HCT116 (cell line): Measurements from ENCODE around the gene GRID2. TPM values are rescaled to one million over a fixed set of nuclear protein-coding genes. Genes with fewer than 3 reads are reported as not detected.

Experiments
- ATAC-seq: fragments of 200-7000 bp; cut with Tn5 transposase; 2 replicates; pipeline ENCODE4 v1.9.1; 2020; ENCODE audit warnings: mild to moderate bottlenecking, moderate library complexity
- BruUV-seq: library from RNA; stranded (reverse); fragments of 400-500 nt; replicated peaks from 2 replicates; lab custom pipeline; 2021; lab: Mats Ljungman, UMichigan
- CTCF ChIA-PET: fragments of 300-600 bp; sonication (Branson Sonifier 250); formaldehyde crosslinking; loops from one replicate; lab custom pipeline; 2021; ENCODE audit warnings: antibody characterized with exemption; lab: Charles Lee
- POLR2A ChIA-PET: fragments of 300-600, 350-600 bp; sonication (Branson Sonifier 250); formaldehyde crosslinking; loops from one replicate; lab custom pipeline; 2021; ENCODE audit warnings: antibody characterized with exemption; lab: Charles Lee
- RAD21 ChIA-PET, 2 experiments: fragments of 300-600 bp; sonication (Branson Sonifier 250); formaldehyde crosslinking; loops; one replicate each; lab custom pipeline; 2023; ENCODE audit warnings: low total read pairs in 2 of 2; ENCODE audit not compliant: uncharacterized antibody in 2 of 2, unreplicated experiment in 2 of 2, low non-redundant PET in 1 of 2; lab: Charles Lee
- DNase-seq: peaks from one replicate; pipeline ENCODE4 v3.0.0-alpha.2; 2010; ENCODE audit warnings: low read depth, low spot score
- H2AFZ ChIP-seq: fragments of 200-600 bp; shearing (Covaris generic), sonication (generic); 2 replicates; pipeline ENCODE4 v1.6.1; 2017; ENCODE audit warnings: low read depth, mixed run types, mixed read lengths, antibody characterized with exemption, low read length; ENCODE audit not compliant: poor library complexity, severe bottlenecking
- H3K27ac ChIP-seq: 2 replicates; pipeline ENCODE4 v1.5.1; 2012; ENCODE audit warnings: low read depth, low read length
- H3K27me3 ChIP-seq: fragments of 200-600 bp; sonication (generic); 2 replicates; pipeline ENCODE4 v1.6.1; 2016; ENCODE audit warnings: mixed run types, low read length, mixed read lengths; ENCODE audit not compliant: insufficient read depth
- H3K36me3 ChIP-seq, 2 experiments: fragments of 200-500 bp in 1 of 2; fragments of 200-600 bp in 1 of 2; sonication (Bioruptor generic) in 1 of 2; sonication (generic) in 1 of 2; 2 replicates each; pipeline versions ENCODE4 v1.5.1 to v1.6.1; 2014 to 2016; ENCODE audit warnings: low read length in 2 of 2, inconsistent platforms in 1 of 2, mixed read lengths in 1 of 2, mixed run types in 1 of 2; ENCODE audit not compliant: insufficient read depth in 2 of 2, control insufficient read depth in 1 of 2
- H3K4me1 ChIP-seq, 2 experiments: fragments of 200-600 bp in 1 of 2; sonication (generic) in 1 of 2; 2 replicates each; pipeline versions ENCODE4 v1.5.1 to v1.6.1; 2012 to 2017; ENCODE audit warnings: low read length in 2 of 2, inconsistent platforms in 1 of 2, mild to moderate bottlenecking in 1 of 2, mixed read lengths in 1 of 2, mixed run types in 1 of 2, moderate library complexity in 1 of 2; ENCODE audit not compliant: insufficient read depth in 2 of 2, control insufficient read depth in 1 of 2
- H3K4me2 ChIP-seq: fragments of 200-600 bp; sonication (generic); 2 replicates; pipeline ENCODE4 v1.6.1; 2017; ENCODE audit warnings: mixed run types, low read length, mixed read lengths
- H3K4me3 ChIP-seq, 2 experiments: fragments of 200-600 bp in 1 of 2; sonication (generic) in 1 of 2; replicated peaks in 1 of 2; 2 replicates each; pipeline ENCODE4 v1.5.1; 2011 to 2016; ENCODE audit warnings: low read length in 2 of 2, control low read depth in 1 of 2, low read depth in 1 of 2, mild to moderate bottlenecking in 1 of 2, mixed read lengths in 1 of 2, mixed run types in 1 of 2
- H3K79me2 ChIP-seq: fragments of 200-600 bp; sonication (generic); 2 replicates; pipeline ENCODE4 v1.6.1; 2017; ENCODE audit warnings: mild to moderate bottlenecking, mixed run types, low read length, moderate library complexity, mixed read lengths; ENCODE audit not compliant: insufficient read depth
- H3K9ac ChIP-seq: fragments of 200-600 bp; sonication (generic); 2 replicates; pipeline ENCODE4 v1.6.1; 2016; ENCODE audit warnings: low read length, mixed read lengths
- H3K9me2 ChIP-seq: fragments of 200-600 bp; sonication (generic), shearing (Covaris generic); 2 replicates; pipeline ENCODE4 v1.6.1; 2017; ENCODE audit warnings: mixed run types, mild to moderate bottlenecking, moderate library complexity; ENCODE audit not compliant: insufficient read depth
- H3K9me3 ChIP-seq, 2 experiments: fragments of 200-500 bp in 1 of 2; fragments of 200-600 bp in 1 of 2; sonication (Bioruptor generic) in 1 of 2; sonication (generic) in 1 of 2; 2 replicates each; pipeline ENCODE4 v1.6.1; 2014 to 2017; ENCODE audit warnings: low read length in 2 of 2, mixed read lengths in 2 of 2, inconsistent platforms in 1 of 2, low read depth in 1 of 2, mild to moderate bottlenecking in 1 of 2, mixed run types in 1 of 2, moderate library complexity in 1 of 2; ENCODE audit not compliant: control insufficient read depth in 1 of 2, insufficient read depth in 1 of 2
- H4K20me1 ChIP-seq: fragments of 200-600 bp; sonication (generic), shearing (Covaris generic); 2 replicates; pipeline ENCODE4 v1.6.1; 2017; ENCODE audit warnings: mixed run types, mild to moderate bottlenecking, moderate library complexity; ENCODE audit not compliant: insufficient read depth
- EGR1 ChIP-seq: IDR thresholded peaks from 2 replicates; pipeline ENCODE4 v1.6.1; 2012; ENCODE audit warnings: low read depth
- EZH2 ChIP-seq: fragments of 200-600 bp; sonication (generic); IDR thresholded peaks from 2 replicates; pipeline ENCODE4 v1.6.1; 2017; ENCODE audit warnings: antibody characterized with exemption, mixed run types
- EZH2phosphoT487 ChIP-seq: fragments of 200-600 bp; IDR thresholded peaks from 2 replicates; pipeline ENCODE4 v1.6.1; 2018; ENCODE audit warnings: antibody characterized with exemption, borderline replicate concordance
- POLR2A ChIP-seq: IDR thresholded peaks from 2 replicates; pipeline ENCODE4 v1.7.0; 2011; ENCODE audit warnings: borderline replicate concordance; ENCODE audit not compliant: insufficient read depth, insufficient read length; ENCODE audit errors: extremely low read depth
- POLR2AphosphoS5 ChIP-seq: IDR thresholded peaks from 2 replicates; pipeline ENCODE4 v1.6.1; 2011; ENCODE audit warnings: mild to moderate bottlenecking, low read depth, low read length, moderate library complexity
- SRF ChIP-seq: IDR thresholded peaks from 2 replicates; pipeline ENCODE4 v1.6.1; 2012; ENCODE audit warnings: low read depth
- ZNF274 ChIP-seq: fragments of 200-500 bp; sonication (Bioruptor generic); IDR thresholded peaks from 2 replicates; pipeline ENCODE4 v1.6.1; 2014; ENCODE audit warnings: mild to moderate bottlenecking, low read depth, low read length, inconsistent platforms
- intact Hi-C: fragments of 100-400 bp; cut with micrococcal nuclease; formaldehyde crosslinking; loops from 2 replicates; pipeline ENCODE4 v1.10.0; 2022
- total RNA-seq: library from RNA; stranded (reverse); gene quantifications from one replicate; pipeline ENCODE4 v1.2.1, GENCODE V29; 2021; ENCODE audit not compliant: unreplicated experiment
- TF ChIP-seq, protein P1 (sequence below): IDR thresholded peaks from 2 replicates; pipeline ENCODE4 v1.6.1; 2011; ENCODE audit warnings: mild to moderate bottlenecking, low read length, moderate library complexity; ENCODE audit not compliant: insufficient replicate concordance; ENCODE audit errors: extremely low read depth
- TF ChIP-seq, protein P2 (sequence below): IDR thresholded peaks from 2 replicates; pipeline ENCODE4 v1.6.1; 2012; ENCODE audit warnings: low read depth

GRID2 gene
- total RNA-seq, 1 experiment from 2014 or later = not detected

DNA sequence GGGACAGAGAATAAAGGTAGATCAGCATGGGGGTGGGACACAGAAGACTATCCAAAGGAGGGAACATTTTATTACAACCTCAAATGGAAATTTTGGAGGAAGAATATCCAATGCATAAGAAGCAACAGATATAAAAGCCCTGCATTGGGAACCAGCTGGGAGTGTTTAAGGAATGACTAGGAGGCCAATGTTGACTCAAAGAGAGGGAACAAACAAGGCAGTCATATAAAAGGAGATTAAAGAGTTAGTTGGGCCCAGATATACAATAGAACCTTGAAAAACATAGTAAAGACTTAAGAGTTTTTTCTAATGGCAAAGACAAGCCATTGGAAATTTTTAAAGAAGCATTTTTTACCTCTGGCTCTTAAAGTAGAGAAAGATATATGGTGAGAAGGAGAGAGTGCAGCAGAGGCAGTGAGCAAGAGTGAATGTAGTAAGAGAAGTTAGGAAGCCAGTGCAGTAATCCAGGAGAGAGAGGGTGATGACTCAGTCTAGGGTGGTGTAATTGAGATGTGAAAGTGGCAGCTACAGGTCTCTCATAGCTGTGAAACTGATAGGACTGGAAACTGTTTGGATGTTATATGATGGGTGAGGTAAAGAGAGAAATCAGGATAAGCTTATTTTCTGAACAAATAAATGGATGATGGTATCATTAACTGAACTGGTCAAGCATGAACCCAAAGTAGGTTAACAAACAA, 1342.6 kb downstream of the GRID2 start:
- Histone ChIP-seq H2AFZ (no peak overlapping the region), H3K9ac (no peak overlapping the region), H3K4me2 (no peak overlapping the region), H3K36me3 (no peaks in the 10 kb centered on the region), H3K27me3 (no peaks in the 10 kb centered on the region), H4K20me1 (no peaks in the 10 kb centered on the region), H3K4me1 (no peaks in the 10 kb centered on the region), H3K4me3 (no peak overlapping the region), H3K9me2 (no peaks in the 10 kb centered on the region), H3K27ac (no peak overlapping the region), H3K79me2 (no peaks in the 10 kb centered on the region), H3K9me3 (no peaks in the 10 kb centered on the region)
- RAD21 ChIA-PET = no interaction called here
- POLR2A ChIA-PET = no interaction called here
- TF ChIP-seq ZNF274 (no peak), EZH2phosphoT487 (no peak), POLR2AphosphoS5 (no peak), POLR2A (no peak), EZH2 (no peak), SRF (no peak), EGR1 (no peak)
- TF ChIP-seq, protein P1, sequence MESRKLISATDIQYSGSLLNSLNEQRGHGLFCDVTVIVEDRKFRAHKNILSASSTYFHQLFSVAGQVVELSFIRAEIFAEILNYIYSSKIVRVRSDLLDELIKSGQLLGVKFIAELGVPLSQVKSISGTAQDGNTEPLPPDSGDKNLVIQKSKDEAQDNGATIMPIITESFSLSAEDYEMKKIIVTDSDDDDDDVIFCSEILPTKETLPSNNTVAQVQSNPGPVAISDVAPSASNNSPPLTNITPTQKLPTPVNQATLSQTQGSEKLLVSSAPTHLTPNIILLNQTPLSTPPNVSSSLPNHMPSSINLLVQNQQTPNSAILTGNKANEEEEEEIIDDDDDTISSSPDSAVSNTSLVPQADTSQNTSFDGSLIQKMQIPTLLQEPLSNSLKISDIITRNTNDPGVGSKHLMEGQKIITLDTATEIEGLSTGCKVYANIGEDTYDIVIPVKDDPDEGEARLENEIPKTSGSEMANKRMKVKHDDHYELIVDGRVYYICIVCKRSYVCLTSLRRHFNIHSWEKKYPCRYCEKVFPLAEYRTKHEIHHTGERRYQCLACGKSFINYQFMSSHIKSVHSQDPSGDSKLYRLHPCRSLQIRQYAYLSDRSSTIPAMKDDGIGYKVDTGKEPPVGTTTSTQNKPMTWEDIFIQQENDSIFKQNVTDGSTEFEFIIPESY = no peak
- TF ChIP-seq, protein P2, sequence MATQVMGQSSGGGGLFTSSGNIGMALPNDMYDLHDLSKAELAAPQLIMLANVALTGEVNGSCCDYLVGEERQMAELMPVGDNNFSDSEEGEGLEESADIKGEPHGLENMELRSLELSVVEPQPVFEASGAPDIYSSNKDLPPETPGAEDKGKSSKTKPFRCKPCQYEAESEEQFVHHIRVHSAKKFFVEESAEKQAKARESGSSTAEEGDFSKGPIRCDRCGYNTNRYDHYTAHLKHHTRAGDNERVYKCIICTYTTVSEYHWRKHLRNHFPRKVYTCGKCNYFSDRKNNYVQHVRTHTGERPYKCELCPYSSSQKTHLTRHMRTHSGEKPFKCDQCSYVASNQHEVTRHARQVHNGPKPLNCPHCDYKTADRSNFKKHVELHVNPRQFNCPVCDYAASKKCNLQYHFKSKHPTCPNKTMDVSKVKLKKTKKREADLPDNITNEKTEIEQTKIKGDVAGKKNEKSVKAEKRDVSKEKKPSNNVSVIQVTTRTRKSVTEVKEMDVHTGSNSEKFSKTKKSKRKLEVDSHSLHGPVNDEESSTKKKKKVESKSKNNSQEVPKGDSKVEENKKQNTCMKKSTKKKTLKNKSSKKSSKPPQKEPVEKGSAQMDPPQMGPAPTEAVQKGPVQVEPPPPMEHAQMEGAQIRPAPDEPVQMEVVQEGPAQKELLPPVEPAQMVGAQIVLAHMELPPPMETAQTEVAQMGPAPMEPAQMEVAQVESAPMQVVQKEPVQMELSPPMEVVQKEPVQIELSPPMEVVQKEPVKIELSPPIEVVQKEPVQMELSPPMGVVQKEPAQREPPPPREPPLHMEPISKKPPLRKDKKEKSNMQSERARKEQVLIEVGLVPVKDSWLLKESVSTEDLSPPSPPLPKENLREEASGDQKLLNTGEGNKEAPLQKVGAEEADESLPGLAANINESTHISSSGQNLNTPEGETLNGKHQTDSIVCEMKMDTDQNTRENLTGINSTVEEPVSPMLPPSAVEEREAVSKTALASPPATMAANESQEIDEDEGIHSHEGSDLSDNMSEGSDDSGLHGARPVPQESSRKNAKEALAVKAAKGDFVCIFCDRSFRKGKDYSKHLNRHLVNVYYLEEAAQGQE = no peak
- intact Hi-C loops = no loop called here
- CTCF ChIA-PET = no interaction called here
- no TSS peak for BruUV-seq
- no peak for ATAC-seq
- no peak for DNase-seq
